ENCODE measurements around the gene PIK3IP1. TPM values are rescaled to one million over a fixed set of nuclear protein-coding genes. Genes with fewer than 3 reads are reported as not detected.
A peak's percentile ranks its signal among the peaks of the same experiment; 100 is the strongest.

Gene PIK3IP1
- total RNA-seq, 1 donor from 2014 or later = 32.4 TPM

- H3K4me1 ChIP-seq = peaks cover 48% of the 10 kb centered on the region
- DNase-seq (ENCODE audit: extremely low spot score in 2 of 2) = peak in 1 of 2 donors; percentile 96
- H3K27ac ChIP-seq = peak overlapping the region; percentile 97
- intact Hi-C loops (cut with DNase I) = no loop called here
- H3K27me3 ChIP-seq = no peaks in the 10 kb centered on the region
- TF ChIP-seq CTCF (IDR thresholded peaks at IDR 0.05) = no peak
- peak; percentile 61 to 80 for TF ChIP-seq POLR2A (IDR thresholded peaks at IDR 0.05)
- TF ChIP-seq POLR2AphosphoS5 (IDR thresholded peaks at IDR 0.05; ENCODE audit: insufficient read depth in 1 of 2, low read depth in 1 of 2) = peak; percentile 37 to 96
- H3K9me3 ChIP-seq = no peaks in the 10 kb centered on the region
- peaks cover 0 to 20% of the 10 kb centered on the region in 2 donors for H3K36me3 ChIP-seq
- H3K4me3 ChIP-seq = peak overlapping the region; percentile 69 to 81
Measured at GRCh38 chr22:31290494-31291471, 1.5 kb downstream of the PIK3IP1 start.

DNA sequence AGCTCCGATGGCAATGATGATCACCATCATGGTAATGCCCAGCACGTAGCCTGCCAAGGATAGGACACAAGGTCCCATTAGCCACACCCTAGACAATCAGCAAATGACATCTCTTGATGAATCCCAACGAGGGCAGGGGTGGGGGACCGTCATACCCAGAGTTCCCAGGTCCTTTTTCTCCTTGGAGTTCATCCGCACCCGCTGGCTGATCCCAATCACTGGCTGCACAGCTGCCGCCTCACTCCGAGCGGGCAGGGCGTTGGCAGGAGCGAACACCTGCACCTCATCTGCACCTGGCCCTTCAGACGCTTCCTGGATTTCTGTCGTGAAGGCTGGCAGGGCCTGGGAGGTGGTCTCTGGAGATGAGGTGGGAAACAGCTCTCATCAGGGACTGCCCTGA lies 2.9 kb downstream of the PIK3IP1 start:
- no peaks in the 10 kb centered on the region for H3K27me3 ChIP-seq
- TF ChIP-seq CTCF (IDR thresholded peaks at IDR 0.05) = no peak
- TF ChIP-seq POLR2A (IDR thresholded peaks at IDR 0.05) = no peak
- TF ChIP-seq POLR2AphosphoS5 (IDR thresholded peaks at IDR 0.05; ENCODE audit: insufficient read depth in 1 of 2, low read depth in 1 of 2) = no peak
- H3K9me3 ChIP-seq = no peaks in the 10 kb centered on the region
- DNase-seq (ENCODE audit: extremely low spot score in 2 of 2) = peak in 1 of 2 donors; percentile 86
- peak overlapping the region; percentile 97 for H3K27ac ChIP-seq
- peaks cover 49% of the 10 kb centered on the region for H3K4me1 ChIP-seq
- peaks cover 0 to 27% of the 10 kb centered on the region in 2 donors for H3K36me3 ChIP-seq
- H3K4me3 ChIP-seq = peak overlapping the region; percentile 69 to 81
- intact Hi-C loops (cut with DNase I) = no loop called here

GRCh38 chr22:31288496-31289240 lies 3.6 kb downstream of the PIK3IP1 start:
- Histone ChIP-seq H3K27ac (peak overlapping the region; percentile 97), H3K36me3 (peaks cover 0 to 33% of the 10 kb centered on the region in 2 donors), H3K4me3 (peak overlapping the region in 1 of 2 donors; percentile 69), H3K4me1 (peaks cover 46% of the 10 kb centered on the region), H3K9me3 (no peaks in the 10 kb centered on the region), H3K27me3 (no peaks in the 10 kb centered on the region)
- intact Hi-C loops (cut with DNase I) = no loop called here
- TF ChIP-seq CTCF (IDR thresholded peaks at IDR 0.05) (no peak), POLR2A (IDR thresholded peaks at IDR 0.05) (no peak), POLR2AphosphoS5 (IDR thresholded peaks at IDR 0.05; ENCODE audit: insufficient read depth in 1 of 2, low read depth in 1 of 2) (no peak)
- DNase-seq (ENCODE audit: extremely low spot score in 2 of 2) = peak in 1 of 2 donors; percentile 80

- Histone ChIP-seq H3K4me1 (peaks cover 42% of the 10 kb centered on the region), H3K36me3 (peaks cover 0 to 40% of the 10 kb centered on the region in 2 donors), H3K4me3 (no peak overlapping the region), H3K27me3 (no peaks in the 10 kb centered on the region), H3K27ac (peak overlapping the region; percentile 97), H3K9me3 (no peaks in the 10 kb centered on the region)
- DNase-seq (ENCODE audit: extremely low spot score in 2 of 2) = peak in 1 of 2 donors; percentile 78
- TF ChIP-seq POLR2AphosphoS5 (IDR thresholded peaks at IDR 0.05; ENCODE audit: insufficient read depth in 1 of 2, low read depth in 1 of 2) = no peak
- no peak for TF ChIP-seq POLR2A (IDR thresholded peaks at IDR 0.05)
- no peak for TF ChIP-seq CTCF (IDR thresholded peaks at IDR 0.05)
- intact Hi-C loops (cut with DNase I) = no loop called here
Measured at GRCh38 chr22:31287818-31288495, 4.3 kb downstream of the PIK3IP1 start.
